ENCODE measurements around the gene ZNF460. TPM values are rescaled to one million over a fixed set of nuclear protein-coding genes. Genes with fewer than 3 reads are reported as not detected.
"Not testable (repeated sequence)": the region's sequence is repeated elsewhere in the genome, so short reads cannot be mapped to it uniquely, and the experiment has no call there.

The ZNF460 gene
- total RNA-seq, 6 experiments from 2014 or later: 17.3 to 39.5 (median 22.2) TPM

GRCh38 chr19:57249329-57249728 lies 31.0 kb upstream of the ZNF460 start:
- no peak overlapping the region for H3K4me3 Mint-ChIP-seq
- H3K27ac Mint-ChIP-seq: no peak overlapping the region
- H3K36me3 Mint-ChIP-seq (ENCODE audit: low read depth): peaks cover 70% of the 10 kb centered on the region
- H3K9me3 Mint-ChIP-seq: no peaks in the 10 kb centered on the region
- DNase-seq: no peak
- H3K27me3 Mint-ChIP-seq (ENCODE audit: insufficient read depth): peaks cover 2% of the 10 kb centered on the region; the same call in 1 of the 2 replicates
- peaks cover 10% of the 10 kb centered on the region; the same call in 1 of the 2 replicates for H3K4me1 Mint-ChIP-seq (ENCODE audit: low read depth)
- TF ChIP-seq CTCF (IDR thresholded peaks at IDR 0.05): no peak

- H3K9me3 Mint-ChIP-seq; H3K27me3 Mint-ChIP-seq (ENCODE audit: insufficient read depth); H3K4me1 Mint-ChIP-seq (ENCODE audit: low read depth); H3K27ac Mint-ChIP-seq; DNase-seq; H3K4me3 Mint-ChIP-seq: not testable (repeated sequence)
- peaks cover 59% of the 10 kb centered on the region for H3K36me3 Mint-ChIP-seq (ENCODE audit: low read depth)
These were observed 26.5 kb upstream of the ZNF460 start for GRCh38 chr19:57253767-57254166.

GRCh38 chr19:57262044-57262443 lies 18.2 kb upstream of the ZNF460 start:
- Mint-ChIP-seq H3K36me3 (ENCODE audit: low read depth) (peaks cover 50% of the 10 kb centered on the region), H3K27me3 (ENCODE audit: insufficient read depth) (no peaks in the 10 kb centered on the region), H3K4me3 (no peak overlapping the region), H3K4me1 (ENCODE audit: low read depth) (peaks cover 4% of the 10 kb centered on the region; the same call in 1 of the 2 replicates), H3K27ac (no peak overlapping the region), H3K9me3 (no peaks in the 10 kb centered on the region)
- no peak for TF ChIP-seq CTCF (IDR thresholded peaks at IDR 0.05)
- no peak for DNase-seq

GRCh38 chr19:57263244-57263741 lies 17.0 kb upstream of the ZNF460 start:
- H3K27me3 Mint-ChIP-seq (ENCODE audit: insufficient read depth): no peaks in the 10 kb centered on the region
- H3K9me3 Mint-ChIP-seq: no peaks in the 10 kb centered on the region
- TF ChIP-seq CTCF (IDR thresholded peaks at IDR 0.05): no peak
- DNase-seq: no peak
- no peak overlapping the region for H3K4me3 Mint-ChIP-seq
- peaks cover 9% of the 10 kb centered on the region; the same call in 1 of the 2 replicates for H3K4me1 Mint-ChIP-seq (ENCODE audit: low read depth)
- H3K36me3 Mint-ChIP-seq (ENCODE audit: low read depth): peaks cover 50% of the 10 kb centered on the region
- H3K27ac Mint-ChIP-seq: no peak overlapping the region

- no peak overlapping the region for H3K4me3 Mint-ChIP-seq
- H3K36me3 Mint-ChIP-seq (ENCODE audit: low read depth): peaks cover 27% of the 10 kb centered on the region
- H3K9me3 Mint-ChIP-seq: no peaks in the 10 kb centered on the region
- H3K4me1 Mint-ChIP-seq (ENCODE audit: low read depth): peaks cover 41% of the 10 kb centered on the region
- no peak overlapping the region for H3K27ac Mint-ChIP-seq
- TF ChIP-seq CTCF (IDR thresholded peaks at IDR 0.05): no peak
- DNase-seq: no peak
- peaks cover under 1% of the 10 kb centered on the region; the same call in 1 of the 2 replicates for H3K27me3 Mint-ChIP-seq (ENCODE audit: insufficient read depth)
These were observed 13.0 kb upstream of the ZNF460 start for GRCh38 chr19:57267291-57267690.

GRCh38 chr19:57269515-57270250 lies 10.6 kb upstream of the ZNF460 start:
- Mint-ChIP-seq H3K36me3 (ENCODE audit: low read depth) (peaks cover 22% of the 10 kb centered on the region), H3K4me3 (no peak overlapping the region), H3K27me3 (ENCODE audit: insufficient read depth) (peaks cover 1% of the 10 kb centered on the region), H3K9me3 (no peaks in the 10 kb centered on the region), H3K4me1 (ENCODE audit: low read depth) (peaks cover 41% of the 10 kb centered on the region), H3K27ac (peak overlapping the region; percentile 32; the same call in 1 of the 2 replicates)
- TF ChIP-seq CTCF (IDR thresholded peaks at IDR 0.05): no peak
- DNase-seq: peak; percentile 94
